NCI-H1105 (cell line): ENCODE results near the gene COL9A2.

Source experiments
- DNase-seq: peaks from one replicate; lab custom pipeline; 2025; lab: John Stamatoyannopoulos, UW

COL9A2 gene

GRCh38 chr1:40257688-40258444, 59.2 kb downstream of the COL9A2 start, which contains the start of gene ZMPSTE24:
Gene ZMPSTE24, plus strand, starts transcription at chr1:40258236. Its CDS starts 36 bp downstream, at chr1:40258272.
- DNase-seq: peak; percentile 96

DNA sequence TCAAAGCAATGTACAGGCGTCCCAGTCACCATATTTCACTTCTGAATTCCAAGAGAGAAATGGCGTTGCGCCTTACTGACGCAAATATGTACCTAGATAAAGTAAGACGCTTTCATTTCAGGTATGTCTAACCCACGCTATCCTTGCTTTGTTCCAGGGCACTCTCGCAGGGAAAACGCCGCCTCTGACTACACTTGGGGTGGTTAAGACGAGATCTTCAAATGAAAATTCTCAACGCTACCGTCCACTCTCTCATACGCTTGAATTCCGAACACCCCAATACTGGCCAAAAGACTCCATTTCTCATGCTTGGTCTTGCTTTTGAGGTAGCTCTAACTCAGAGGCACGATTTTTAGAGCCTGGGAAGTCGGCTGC, 59.8 kb downstream of the COL9A2 start:
- no peak for DNase-seq

- DNase-seq: no peak
Observed at GRCh38 chr1:40256401-40257084, 60.5 kb downstream of the COL9A2 start.

- DNase-seq: no peak
Observed at GRCh38 chr1:40255231-40255630, 61.9 kb downstream of the COL9A2 start.

GRCh38 chr1:40252601-40253000, 64.5 kb downstream of the COL9A2 start:
- DNase-seq: no peak

- no peak for DNase-seq
Observed at GRCh38 chr1:40251456-40251855, 65.6 kb downstream of the COL9A2 start.
